K562 (cell line): Measurements from ENCODE around the gene TMEM129. TPM values are rescaled to one million over a fixed set of nuclear protein-coding genes. Genes with fewer than 3 reads are reported as not detected.
A peak's percentile ranks its signal among the peaks of the same experiment; 100 is the strongest.

ENCODE experiments used
- ATF2 ChIP-seq: sonication (generic); formaldehyde crosslinking; IDR thresholded peaks from 2 replicates; pipeline ENCODE4 v1.8.1; 2022; ENCODE audit warnings: missing genetic modification reagents
- ATF3 ChIP-seq, 2 experiments: fragments of 450-650 bp in 1 of 2; sonication (generic) in 1 of 2; formaldehyde crosslinking in 1 of 2; IDR thresholded peaks in 1 of 2; conservative IDR thresholded peaks in 1 of 2; 2 replicates each; pipeline versions ENCODE4 v1.6.1 to v1.8.1; 2016 to 2023; ENCODE audit warnings: mild to moderate bottlenecking in 2 of 2, moderate library complexity in 2 of 2, inconsistent platforms in 1 of 2, missing genetic modification reagents in 1 of 2
- BRD9 ChIP-seq: fragments of 450-650 bp; IDR thresholded peaks from 2 replicates; pipeline ENCODE4 v1.6.1; 2018; ENCODE audit warnings: low read depth; ENCODE audit not compliant: partially characterized antibody
- CEBPZ ChIP-seq: fragments of 150-350 bp; IDR thresholded peaks from 2 replicates; pipeline ENCODE4 v1.6.1; 2014; ENCODE audit warnings: low read depth, mild to moderate bottlenecking, low read length, borderline replicate concordance
- ETV5 ChIP-seq: sonication (generic); formaldehyde crosslinking; IDR thresholded peaks from 2 replicates; pipeline ENCODE4 v1.4.0; 2020; ENCODE audit warnings: low read depth, mild to moderate bottlenecking, missing genetic modification reagents
- FIP1L1 ChIP-seq: fragments of 200-400 bp; formaldehyde crosslinking; IDR thresholded peaks from 2 replicates; pipeline ENCODE4 v1.6.1; 2018; ENCODE audit warnings: mild to moderate bottlenecking, low read depth, low read length; ENCODE audit not compliant: poor library complexity, severe bottlenecking
- GTF2A2 ChIP-seq: IDR thresholded peaks from 2 replicates; pipeline ENCODE4 v1.6.1; 2016; ENCODE audit warnings: mild to moderate bottlenecking, missing genetic modification characterization, missing compliant biosample characterization
- MCM5 ChIP-seq: fragments of 450-650 bp; IDR thresholded peaks from 2 replicates; pipeline ENCODE4 v1.6.1; 2016; ENCODE audit warnings: low read depth
- RBM39 ChIP-seq: fragments of 200-400 bp; formaldehyde crosslinking; optimal IDR thresholded peaks from 2 replicates; pipeline ENCODE3; 2018; ENCODE audit warnings: low read depth, low read length
- TCF7 ChIP-seq: sonication (generic); IDR thresholded peaks from 2 replicates; pipeline ENCODE4 v1.6.1; 2016; ENCODE audit warnings: antibody characterized with exemption, borderline replicate concordance
- TEAD4 ChIP-seq, 2 experiments: sonication (generic) in 1 of 2; formaldehyde crosslinking in 1 of 2; IDR thresholded peaks; 2 replicates each; pipeline versions ENCODE4 v1.6.1 to v1.8.0; 2012 to 2022; ENCODE audit warnings: borderline replicate concordance in 1 of 2, inconsistent platforms in 1 of 2, low read length in 1 of 2, mild to moderate bottlenecking in 1 of 2, missing genetic modification reagents in 1 of 2
- ZBED1 ChIP-seq: IDR thresholded peaks from 2 replicates; pipeline ENCODE4 v1.6.1; 2014
- ZHX1 ChIP-seq: fragments of 150-350 bp; conservative IDR thresholded peaks from 2 replicates; pipeline ENCODE4 v1.6.1; 2014; ENCODE audit warnings: low read length
- ZKSCAN3 ChIP-seq: fragments of 250-450 bp; sonication (Bioruptor Pico); IDR thresholded peaks from 2 replicates; pipeline ENCODE4 v1.4.0; 2020
- ZNF174 ChIP-seq: fragments of 250-450 bp; sonication (Bioruptor Pico); IDR thresholded peaks from 2 replicates; pipeline ENCODE4 v1.4.0; 2020; ENCODE audit warnings: mild to moderate bottlenecking
- ZNF41 ChIP-seq: fragments of 250-450 bp; sonication (Bioruptor Pico); conservative IDR thresholded peaks from 2 replicates; pipeline ENCODE4 v1.4.0; 2020; ENCODE audit warnings: mild to moderate bottlenecking
- ZNF717 ChIP-seq: fragments of 250-450 bp; sonication (Bioruptor Pico); IDR thresholded peaks from 2 replicates; pipeline ENCODE4 v1.5.0; 2021
- polyA plus RNA-seq, 8 experiments: library from polyadenylated mRNA; depleted of rRNA in 4 of 8; stranded (reverse) in 5 of 8; unstranded in 3 of 8; fragments of >200 nt; fragmentation: Nextera tagmentation in 2 of 8; fragmentation: Illumina TruSeq in 1 of 8; extraction: Ambion mirVana in 2 of 8; extraction: Trizol in 1 of 8; gene quantifications; 2 replicates each; pipeline versions ENCODE4 v1.2.1 to v1.2.3, GENCODE V29; 2011 to 2014; ENCODE audit warnings: inconsistent platforms in 1 of 8, missing spikeins in 1 of 8
- total RNA-seq, 7 experiments: library from RNA; depleted of rRNA in 6 of 7; stranded (reverse); fragments of >200 nt in 6 of 7; fragmentation: Illumina TruSeq in 2 of 7; extraction: Trizol in 2 of 7; gene quantifications; 2 replicates each; pipeline versions ENCODE4 v1.2.1 to v1.2.3, GENCODE V29; 2011 to 2021; ENCODE audit warnings: low replicate concordance in 1 of 7

The TMEM129 gene
- total and polyA plus RNA-seq, 9 of the 15 experiments (the other 6 are each of a cell fraction or from before 2014, with no cell fraction given), result 0.34 to 47.2 (median 18.8) TPM

- TF ChIP-seq ZHX1 (no peak), ZNF41 (CRISPR knock-in tag) (no peak), ZBED1 (no peak), BRD9 (no peak), MCM5 (no peak), TEAD4 (IDR thresholded peaks at IDR 0.05; ENCODE audit: low read length) (no peak), TEAD4 (CRISPR knock-in tag; IDR thresholded peaks at IDR 0.05; ENCODE audit: borderline replicate concordance) (peak; percentile 96), ZNF174 (CRISPR knock-in tag) (no peak), ATF2 (CRISPR knock-in tag) (0 out of 2 replicates have a peak, but pooled peaks have one; percentile 60), ZKSCAN3 (CRISPR knock-in tag) (no peak), ATF3 (IDR thresholded peaks at IDR 0.05) (no peak), ATF3 (CRISPR knock-in tag; conservative IDR thresholded peaks at IDR 0.05) (no peak), RBM39 (no peak), ETV5 (CRISPR knock-in tag) (no peak), GTF2A2 (tag) (no peak), FIP1L1 (no peak), ZNF717 (CRISPR knock-in tag) (no peak), TCF7 (no peak), CEBPZ (no peak)
These were observed 37.2 kb downstream of the TMEM129 start, which contains the start of gene FAM53A (continued) for GRCh38 chr4:1683736-1684505.
